H9 (cell line): ENCODE data around the gene ZMAT5. TPM values are rescaled to one million over a fixed set of nuclear protein-coding genes. Genes with fewer than 3 reads are reported as not detected.
A peak's percentile ranks its signal among the peaks of the same experiment; 100 is the strongest.

ENCODE experiments used
- DNase-seq: peaks from one replicate; pipeline ENCODE4 v3.0.0-alpha.2; 2017
- H2AFZ ChIP-seq: one replicate; pipeline ENCODE4 v1.6.1; 2013; ENCODE audit warnings: mild to moderate bottlenecking, low read length, control low read depth, moderate library complexity
- H2AK5ac ChIP-seq: 2 replicates; pipeline ENCODE4 v1.6.1; 2013; ENCODE audit warnings: low read length, control low read depth, mixed read lengths; ENCODE audit not compliant: insufficient read length
- H2BK120ac ChIP-seq: one replicate; pipeline ENCODE4 v1.6.1; 2013; ENCODE audit warnings: low read depth, mild to moderate bottlenecking, low read length, control low read depth, inconsistent platforms; ENCODE audit not compliant: poor library complexity, severe bottlenecking
- H2BK12ac ChIP-seq: 2 replicates; pipeline ENCODE4 v1.6.1; 2013; ENCODE audit warnings: low read length, control low read depth, mixed read lengths, low read depth; ENCODE audit not compliant: insufficient read length
- H2BK15ac ChIP-seq: 2 replicates; pipeline ENCODE4 v1.6.1; 2013; ENCODE audit warnings: low read depth, low read length, control low read depth
- H2BK20ac ChIP-seq: one replicate; pipeline ENCODE4 v1.6.1; 2013; ENCODE audit warnings: low read depth, mild to moderate bottlenecking, low read length, control low read depth, inconsistent platforms; ENCODE audit not compliant: poor library complexity, severe bottlenecking
- H2BK5ac ChIP-seq: 2 replicates; pipeline ENCODE4 v1.6.1; 2013; ENCODE audit warnings: low read length, control low read depth, mixed read lengths; ENCODE audit not compliant: insufficient read length
- H3K14ac ChIP-seq: 2 replicates; pipeline ENCODE4 v1.6.1; 2013; ENCODE audit warnings: low read length, control low read depth; ENCODE audit not compliant: insufficient read depth
- H3K18ac ChIP-seq: 2 replicates; pipeline ENCODE4 v1.6.1; 2013; ENCODE audit warnings: low read depth, mild to moderate bottlenecking, mixed read lengths, low read length, control low read depth; ENCODE audit not compliant: insufficient read length
- H3K23ac ChIP-seq: 2 replicates; pipeline ENCODE4 v1.6.1; 2013; ENCODE audit warnings: low read length, control low read depth, mixed read lengths, low read depth; ENCODE audit not compliant: insufficient read length
- H3K23me2 ChIP-seq: 2 replicates; pipeline ENCODE4 v1.6.1; 2013; ENCODE audit warnings: low read depth, mild to moderate bottlenecking, mixed read lengths, low read length, control low read depth; ENCODE audit not compliant: insufficient read length, poor library complexity, severe bottlenecking
- H3K27ac ChIP-seq: 2 replicates; pipeline ENCODE4 v1.5.1; 2013; ENCODE audit warnings: low read length, control low read depth, mixed read lengths, low read depth; ENCODE audit not compliant: insufficient read length
- H3K27me3 ChIP-seq: 2 replicates; pipeline ENCODE4 v1.6.1; 2013; ENCODE audit warnings: low read length, control low read depth, inconsistent platforms; ENCODE audit not compliant: insufficient read depth
- H3K4ac ChIP-seq: 2 replicates; pipeline ENCODE4 v1.6.1; 2013; ENCODE audit warnings: low read depth, mild to moderate bottlenecking, control low read depth, inconsistent platforms, low read length, moderate library complexity
- H3K4me1 ChIP-seq: 2 replicates; pipeline ENCODE4 v1.6.1; 2013; ENCODE audit warnings: low read length, control low read depth, inconsistent platforms; ENCODE audit not compliant: insufficient read depth
- H3K4me2 ChIP-seq: 2 replicates; pipeline ENCODE4 v1.6.1; 2013; ENCODE audit warnings: low read length, control low read depth, mixed read lengths; ENCODE audit not compliant: insufficient read length, insufficient read depth
- H3K56ac ChIP-seq: 2 replicates; pipeline ENCODE4 v1.6.1; 2013; ENCODE audit warnings: low read depth, mild to moderate bottlenecking, mixed read lengths, low read length, control low read depth; ENCODE audit not compliant: insufficient read length
- H3K79me1 ChIP-seq: 2 replicates; pipeline ENCODE4 v1.6.1; 2013; ENCODE audit warnings: low read depth, mild to moderate bottlenecking, moderate library complexity, low read length, control low read depth, inconsistent platforms; ENCODE audit not compliant: insufficient read depth, poor library complexity, severe bottlenecking
- H3K79me2 ChIP-seq: 2 replicates; pipeline ENCODE4 v1.6.1; 2013; ENCODE audit warnings: low read length, control low read depth, inconsistent platforms; ENCODE audit not compliant: insufficient read depth
- H3K9ac ChIP-seq: 2 replicates; pipeline ENCODE4 v1.6.1; 2013; ENCODE audit warnings: low read length, control low read depth, mixed read lengths; ENCODE audit not compliant: insufficient read length; ENCODE audit errors: extremely low read depth
- H3K9me3 ChIP-seq: one replicate; pipeline ENCODE4 v1.6.1; 2013; ENCODE audit warnings: low read depth, low read length, inconsistent platforms; ENCODE audit not compliant: control insufficient read depth
- H3T11ph ChIP-seq: one replicate; pipeline ENCODE4 v1.6.1; 2013; ENCODE audit warnings: mild to moderate bottlenecking, low read length, control low read depth, inconsistent platforms
- H4K20me1 ChIP-seq: one replicate; pipeline ENCODE4 v1.6.1; 2013; ENCODE audit not compliant: control insufficient read depth, insufficient read length, insufficient read depth
- H4K5ac ChIP-seq: 2 replicates; pipeline ENCODE4 v1.6.1; 2013; ENCODE audit warnings: low read depth, mild to moderate bottlenecking, mixed read lengths, low read length, control low read depth; ENCODE audit not compliant: insufficient read length
- H4K8ac ChIP-seq: replicated peaks from 2 replicates; pipeline ENCODE4 v1.6.1; 2013; ENCODE audit warnings: low read length, control low read depth, mixed read lengths, low read depth; ENCODE audit not compliant: insufficient read length
- H4K91ac ChIP-seq: 2 replicates; pipeline ENCODE4 v1.6.1; 2013; ENCODE audit warnings: low read depth, mild to moderate bottlenecking, moderate library complexity, mixed read lengths, low read length, control low read depth; ENCODE audit not compliant: insufficient read length
- H3K27ac Mint-ChIP-seq, 3 experiments: 2 replicates in 2 of 3; 3 replicates in 1 of 3; pipeline ENCODE4 v1.8.0; 2020 to 2021; ENCODE audit warnings: mixed read lengths in 3 of 3, mild to moderate bottlenecking in 1 of 3, moderate library complexity in 1 of 3
- H3K27me3 Mint-ChIP-seq: 2 replicates; pipeline ENCODE4 v1.8.0; 2021; ENCODE audit warnings: low read depth, mild to moderate bottlenecking, moderate library complexity, mixed read lengths
- H3K36me3 Mint-ChIP-seq, 3 experiments: 2 replicates in 2 of 3; 3 replicates in 1 of 3; pipeline ENCODE4 v1.8.0; 2020 to 2021; ENCODE audit warnings: low read depth in 3 of 3, mixed read lengths in 3 of 3; ENCODE audit not compliant: insufficient read depth in 1 of 3
- H3K4me1 Mint-ChIP-seq, 2 experiments: 2 replicates each; pipeline ENCODE4 v1.8.0; 2020; ENCODE audit warnings: mixed read lengths in 2 of 2
- H3K4me3 Mint-ChIP-seq, 2 experiments: 2 replicates in 1 of 2; 3 replicates in 1 of 2; pipeline ENCODE4 v1.8.0; 2020 to 2021; ENCODE audit warnings: mild to moderate bottlenecking in 2 of 2, mixed read lengths in 2 of 2, moderate library complexity in 1 of 2
- H3K9me3 Mint-ChIP-seq, 2 experiments: 2 replicates in 1 of 2; 3 replicates in 1 of 2; pipeline ENCODE4 v1.8.0; 2020; ENCODE audit warnings: mild to moderate bottlenecking in 2 of 2, mixed read lengths in 2 of 2, moderate library complexity in 1 of 2
- CTCF ChIP-seq: fragments of 200-600 bp; sonication (generic); conservative IDR thresholded peaks from 3 replicates; pipeline ENCODE4 v1.8.0; 2021; ENCODE audit warnings: antibody characterized with exemption, mild to moderate bottlenecking
- WGBS: extraction: QIAGEN DNeasy Blood & Tissue Kit; methylation state at CpG from one replicate; pipeline ENCODE4 v1.1.7; 2013; ENCODE audit warnings: missing lambda C conversion rate, low lambda C conversion rate, mixed read lengths; ENCODE audit not compliant: insufficient read length; ENCODE audit errors: extremely low coverage; 5-methylcytosine and 5-hydroxymethylcytosine counted together
- total RNA-seq: library from RNA; stranded (reverse); gene quantifications from 2 replicates; pipeline ENCODE4 v1.2.1, GENCODE V29; 2021

The ZMAT5 gene
- total RNA-seq, 1 experiment from 2014 or later, result 13.9 TPM

DNA sequence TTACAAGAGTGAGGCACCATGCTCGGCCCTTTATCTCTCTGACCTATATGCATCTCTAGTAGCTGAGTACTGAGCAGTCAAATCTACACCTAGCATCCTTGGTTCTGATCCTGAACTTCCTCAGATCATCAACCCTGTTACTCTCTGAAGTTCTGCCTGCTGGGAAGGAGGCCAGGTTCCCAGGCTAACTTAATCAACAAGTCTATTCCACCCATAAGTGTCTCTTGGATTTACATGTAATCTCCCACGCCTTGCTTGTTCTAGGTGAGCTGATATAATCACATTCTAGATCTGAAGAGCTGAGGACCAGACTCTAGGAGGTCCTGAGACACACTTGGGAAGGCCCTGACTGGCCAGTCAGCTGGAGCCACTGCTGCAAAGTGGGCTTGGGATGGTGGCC lies 24.9 kb downstream of the ZMAT5 start:
- Histone ChIP-seq H2BK15ac (no peak overlapping the region), H2AK5ac (no peak overlapping the region), H4K8ac (no peak overlapping the region), H2BK20ac (no peak overlapping the region), H2BK120ac (no peak overlapping the region), H3K9ac (no peak overlapping the region), H3K4me1 (no peaks in the 10 kb centered on the region), H4K5ac (no peak overlapping the region), H3K9me3 (no peaks in the 10 kb centered on the region), H3K4ac (no peak overlapping the region), H3K27ac (no peak overlapping the region), H3K79me2 (no peaks in the 10 kb centered on the region), H3K56ac (no peak overlapping the region), H3K14ac (no peak overlapping the region), H2BK5ac (no peak overlapping the region), H3K23ac (no peak overlapping the region), H4K91ac (no peak overlapping the region), H3T11ph (no peak overlapping the region), H2AFZ (no peak overlapping the region), H3K27me3 (no peaks in the 10 kb centered on the region), H3K4me2 (no peak overlapping the region), H3K18ac (no peak overlapping the region), H3K23me2 (peaks cover 4% of the 10 kb centered on the region), H3K79me1 (no peaks in the 10 kb centered on the region), H4K20me1 (no peaks in the 10 kb centered on the region), H2BK12ac (no peak overlapping the region)
- DNase-seq, result no peak
- peaks cover 3 to 8% (median 5%) of the 10 kb centered on the region in 3 experiments; a peak in 6 of 7 replicates for H3K36me3 Mint-ChIP-seq
- no CpG with 5 or more reads among the region's 2 CpGs for WGBS
- H3K4me3 Mint-ChIP-seq, result no peak overlapping the region
- H3K4me1 Mint-ChIP-seq, result peaks cover 0 to 4% of the 10 kb centered on the region in 2 experiments; a peak in 2 of 4 replicates
- no peaks in the 10 kb centered on the region for H3K27me3 Mint-ChIP-seq
- no peak for TF ChIP-seq CTCF
- H3K27ac Mint-ChIP-seq, result 0 out of 7 replicates have a peak overlapping the region, but pooled peaks of 2 of the 3 experiments have one; percentile 27 to 68
- peaks cover 3% of the 10 kb centered on the region in 2 experiments; a peak in 3 of 5 replicates for H3K9me3 Mint-ChIP-seq
